Omental fat pad (tissue), 4 donors: ENCODE results near the gene LSM14A. TPM values are rescaled to one million over a fixed set of nuclear protein-coding genes. Genes with fewer than 3 reads are reported as not detected.
A peak's percentile ranks its signal among the peaks of the same experiment; 100 is the strongest.

ENCODE experiments used
- ATAC-seq: fragments of 150-250 bp; one replicate; pipeline ENCODE4 v1.9.1; 2016; ENCODE audit warnings: mild to moderate bottlenecking, moderate library complexity; ENCODE audit not compliant: low FRiP score
- DNase-seq: peaks from one replicate; pipeline ENCODE4 v3.0.0-alpha.2; 2019; ENCODE audit warnings: low spot score
- total RNA-seq, 4 donors: library from RNA; depleted of rRNA; stranded (reverse); fragments of >200 nt; gene quantifications; one replicate each; pipeline ENCODE4 v1.1.0, GENCODE V29; 2016
- TF ChIP-seq, protein P1 (sequence below), 3 donors: fragments of 450-650 bp; IDR thresholded peaks; one replicate each; pipeline ENCODE4 v1.5.1; 2016 to 2017; ENCODE audit warnings: antibody characterized with exemption in 3 of 3, mild to moderate bottlenecking in 3 of 3, moderate library complexity in 2 of 3

LSM14A gene
- total RNA-seq, 4 donors from 2014 or later: 63.0 to 128 (median 93.1) TPM

- DNase-seq (peak; percentile 44), ATAC-seq (peak; percentile 99)
- TF ChIP-seq, protein P1, sequence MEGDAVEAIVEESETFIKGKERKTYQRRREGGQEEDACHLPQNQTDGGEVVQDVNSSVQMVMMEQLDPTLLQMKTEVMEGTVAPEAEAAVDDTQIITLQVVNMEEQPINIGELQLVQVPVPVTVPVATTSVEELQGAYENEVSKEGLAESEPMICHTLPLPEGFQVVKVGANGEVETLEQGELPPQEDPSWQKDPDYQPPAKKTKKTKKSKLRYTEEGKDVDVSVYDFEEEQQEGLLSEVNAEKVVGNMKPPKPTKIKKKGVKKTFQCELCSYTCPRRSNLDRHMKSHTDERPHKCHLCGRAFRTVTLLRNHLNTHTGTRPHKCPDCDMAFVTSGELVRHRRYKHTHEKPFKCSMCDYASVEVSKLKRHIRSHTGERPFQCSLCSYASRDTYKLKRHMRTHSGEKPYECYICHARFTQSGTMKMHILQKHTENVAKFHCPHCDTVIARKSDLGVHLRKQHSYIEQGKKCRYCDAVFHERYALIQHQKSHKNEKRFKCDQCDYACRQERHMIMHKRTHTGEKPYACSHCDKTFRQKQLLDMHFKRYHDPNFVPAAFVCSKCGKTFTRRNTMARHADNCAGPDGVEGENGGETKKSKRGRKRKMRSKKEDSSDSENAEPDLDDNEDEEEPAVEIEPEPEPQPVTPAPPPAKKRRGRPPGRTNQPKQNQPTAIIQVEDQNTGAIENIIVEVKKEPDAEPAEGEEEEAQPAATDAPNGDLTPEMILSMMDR (IDR thresholded peaks at IDR 0.05): no peak
Observed at GRCh38 chr19:34134190-34135053, 37.9 kb upstream of the LSM14A start.

DNA sequence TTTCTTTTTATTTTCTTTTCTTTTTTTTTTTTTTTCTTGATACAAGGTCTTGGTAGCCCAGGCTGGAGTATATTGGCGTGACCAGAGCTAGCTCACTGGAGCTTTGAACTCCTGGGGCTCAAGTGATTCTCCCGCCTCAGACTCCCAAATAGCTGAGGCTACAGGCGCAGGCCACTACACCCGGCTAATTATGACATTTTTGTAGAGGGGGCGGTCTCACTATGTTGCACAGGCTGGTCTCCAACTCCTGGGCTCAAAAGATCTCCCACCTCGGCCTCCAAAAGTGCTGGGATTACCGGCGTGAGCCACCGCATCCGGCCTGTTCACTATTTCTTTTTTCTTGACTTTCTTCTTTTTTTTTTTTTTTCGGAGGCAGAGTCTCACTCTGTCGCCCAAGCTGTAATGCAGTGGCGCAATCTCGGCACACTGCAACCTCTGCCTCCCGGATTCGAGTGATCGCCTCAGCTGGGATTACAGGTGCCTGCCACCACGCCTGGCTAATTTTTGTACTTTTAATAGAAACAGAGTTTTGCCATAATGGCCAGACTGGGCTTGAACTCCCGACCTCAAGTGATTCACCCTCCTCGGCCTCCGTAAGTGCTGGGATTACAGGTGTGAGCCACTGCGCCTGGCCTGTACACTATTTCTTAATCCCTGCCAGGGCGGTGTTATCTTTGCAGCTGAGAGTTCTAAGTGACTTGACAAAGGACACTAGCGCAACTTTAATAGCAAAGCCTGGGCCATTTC, 37.1 kb upstream of the LSM14A start:
- no peak for DNase-seq
- no peak for ATAC-seq
- TF ChIP-seq, protein P1 (IDR thresholded peaks at IDR 0.05): no peak

DNA sequence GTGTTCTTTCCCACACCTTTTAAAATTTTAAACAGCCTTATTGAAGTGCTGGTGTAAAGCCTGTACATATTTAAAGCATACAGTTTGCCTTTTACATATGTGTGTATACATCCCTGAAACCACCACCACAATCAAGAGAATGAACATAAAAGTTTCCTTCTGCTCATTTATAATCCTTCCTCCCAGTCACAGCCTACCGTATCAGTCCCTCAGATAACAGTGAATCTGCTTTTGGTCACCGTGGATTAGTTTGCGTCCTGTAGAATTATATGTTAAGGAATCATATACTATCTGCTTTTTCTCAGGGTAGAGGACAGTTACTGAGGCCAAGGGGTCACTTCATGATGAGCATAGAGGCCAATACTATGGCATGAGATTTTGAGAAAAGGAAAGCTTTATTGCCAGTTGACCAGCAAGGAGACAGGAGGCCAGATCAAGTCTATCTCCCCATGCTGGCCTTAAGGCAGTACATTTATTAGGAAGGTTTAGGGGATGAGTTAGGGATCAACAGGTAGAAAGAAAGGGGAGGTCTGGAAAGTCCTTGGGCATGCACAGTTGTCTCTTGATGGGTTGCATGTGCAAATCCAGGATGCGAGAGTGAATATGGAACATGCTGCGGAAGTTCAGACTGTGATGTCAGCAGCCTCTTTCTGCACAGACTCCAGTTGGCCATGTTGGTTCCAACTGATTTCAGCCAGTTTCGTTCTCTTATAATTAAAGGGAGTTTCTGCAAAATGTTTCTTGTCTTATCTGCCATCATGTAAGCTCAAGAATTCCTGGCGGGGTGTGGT, 36.3 kb upstream of the LSM14A start:
- no peak for DNase-seq
- TF ChIP-seq, protein P1 (IDR thresholded peaks at IDR 0.05): no peak
- ATAC-seq: no peak

GRCh38 chr19:34141025-34141424, 31.3 kb upstream of the LSM14A start:
- TF ChIP-seq, protein P1 (IDR thresholded peaks at IDR 0.05): no peak
- no peak for ATAC-seq

DNA sequence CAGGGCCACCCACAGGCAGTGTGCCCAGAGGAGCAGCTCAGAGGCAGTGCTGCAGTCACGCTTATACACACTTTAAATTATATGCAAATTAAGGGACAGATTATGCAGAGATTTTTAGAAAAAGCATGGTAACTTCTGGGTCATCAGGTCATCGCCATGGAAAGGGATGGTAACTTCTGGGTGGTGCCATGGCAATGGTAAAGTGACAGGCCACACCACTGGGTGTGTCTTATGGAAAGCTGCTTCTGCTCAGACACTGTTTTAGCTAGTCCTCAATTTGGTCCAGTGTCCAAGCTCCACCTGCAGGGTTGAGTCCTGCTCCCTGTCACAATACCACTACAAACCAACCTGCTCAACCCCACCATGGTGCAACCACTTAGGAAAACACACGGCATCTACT, 29.9 kb upstream of the LSM14A start:
- TF ChIP-seq, protein P1 (IDR thresholded peaks at IDR 0.05): no peak
- DNase-seq: no peak
- ATAC-seq: no peak

More at GRCh38 chr19:34141025-34141424, 31.3 kb upstream of the LSM14A start:
- no peak for DNase-seq

- DNase-seq (no peak), ATAC-seq (no peak)
- TF ChIP-seq, protein P1 (IDR thresholded peaks at IDR 0.05): peak in 1 of 3 donors; percentile 9
Observed at GRCh38 chr19:34145741-34146202, 26.5 kb upstream of the LSM14A start.
